Prostate gland (tissue), 2 donors: Measurements from ENCODE around the gene TENT5A. TPM values are rescaled to one million over a fixed set of nuclear protein-coding genes. Genes with fewer than 3 reads are reported as not detected.

Experiments used
- DNase-seq: peaks from one replicate; pipeline ENCODE4 v3.0.0-alpha.2; 2019; ENCODE audit warnings: low spot score
- H3K27ac ChIP-seq, 2 donors: fragments of 200-600 bp; sonication (generic); 2 replicates each; pipeline ENCODE4 v1.5.1; 2017 to 2019
- H3K27me3 ChIP-seq: fragments of 200-600 bp; sonication (generic); replicated peaks from 2 replicates; pipeline ENCODE4 v1.5.1; 2019; ENCODE audit not compliant: insufficient read depth
- H3K36me3 ChIP-seq, 2 donors: fragments of 200-600 bp; sonication (generic); 1 replicate in 1 of 2; 2 replicates in 1 of 2; pipeline versions ENCODE4 v1.5.1 to v1.8.1; 2017 to 2019
- H3K4me1 ChIP-seq: fragments of 200-600 bp; sonication (generic); replicated peaks from 2 replicates; pipeline ENCODE4 v1.5.1; 2019
- H3K4me3 ChIP-seq, 2 donors: fragments of 200-600 bp; sonication (generic); 2 replicates each; pipeline ENCODE4 v1.5.1; 2017 to 2019
- H3K9me3 ChIP-seq: fragments of 200-600 bp; sonication (generic); 2 replicates; pipeline ENCODE4 v1.5.1; 2017
- POLR2A ChIP-seq: fragments of 450-650 bp; IDR thresholded peaks from one replicate; pipeline ENCODE4 v1.6.1; 2016; ENCODE audit warnings: antibody characterized with exemption, mild to moderate bottlenecking
- POLR2AphosphoS5 ChIP-seq: sonication (generic); formaldehyde crosslinking; IDR thresholded peaks from one replicate; pipeline ENCODE4 v1.6.1; 2017; ENCODE audit warnings: antibody characterized with exemption
- WGBS: methylation state at CpG from one replicate; pipeline ENCODE4 v1.1.5; 2018; 5-methylcytosine and 5-hydroxymethylcytosine counted together
- intact Hi-C: fragments of 100-400 bp; cut with DNase I; formaldehyde crosslinking; loops from one replicate; pipeline ENCODE4 v1.14.2; 2022
- total RNA-seq, 2 donors: library from RNA; depleted of rRNA; stranded (reverse); fragments of >200 nt; gene quantifications; one replicate each; pipeline ENCODE4 v1.1.0, GENCODE V29; 2016
- TF ChIP-seq, protein P1 (sequence below), 4 experiments: fragments of 200-600 bp in 2 of 4; fragments of 450-650 bp in 2 of 4; sonication (generic) in 2 of 4; IDR thresholded peaks; 1 replicate in 3 of 4; 2 replicates in 1 of 4; pipeline ENCODE4 v1.5.1; 2016 to 2019; ENCODE audit warnings: antibody characterized with exemption in 4 of 4, mild to moderate bottlenecking in 2 of 4, moderate library complexity in 2 of 4

TENT5A gene
- total RNA-seq, 2 donors from 2014 or later: 11.9 to 12.0 TPM

DNA sequence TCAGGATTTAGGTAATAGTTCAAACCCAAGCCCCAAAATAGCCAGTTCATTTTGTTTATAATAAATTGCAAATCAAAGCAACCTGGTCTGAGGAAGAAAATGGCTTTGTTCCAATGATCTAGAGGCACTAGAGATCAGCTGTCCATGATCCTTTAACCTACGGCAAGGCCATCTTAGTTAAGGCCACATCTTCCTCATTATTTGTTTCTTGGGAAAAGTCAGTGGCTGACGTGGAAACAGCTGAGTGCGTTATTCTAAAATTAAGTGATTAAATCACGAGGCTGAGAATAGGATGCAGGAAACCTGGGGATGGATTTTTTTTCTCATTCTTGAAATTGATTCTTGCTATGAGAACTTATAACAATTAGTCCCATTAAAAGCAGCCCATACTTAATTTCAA is 10.1 kb upstream of the TENT5A start:
- intact Hi-C loops: no loop called here
- H3K9me3 ChIP-seq: no peaks in the 10 kb centered on the region
- no peak overlapping the region for H3K27ac ChIP-seq
- no peaks in the 10 kb centered on the region for H3K4me1 ChIP-seq
- TF ChIP-seq POLR2AphosphoS5 (no peak), POLR2A (no peak)
- 85% methylated on average over 4 of the region's 4 CpGs for WGBS
- DNase-seq: no peak
- no peak overlapping the region for H3K4me3 ChIP-seq
- H3K27me3 ChIP-seq: no peaks in the 10 kb centered on the region
- H3K36me3 ChIP-seq: no peaks in the 10 kb centered on the region

DNA sequence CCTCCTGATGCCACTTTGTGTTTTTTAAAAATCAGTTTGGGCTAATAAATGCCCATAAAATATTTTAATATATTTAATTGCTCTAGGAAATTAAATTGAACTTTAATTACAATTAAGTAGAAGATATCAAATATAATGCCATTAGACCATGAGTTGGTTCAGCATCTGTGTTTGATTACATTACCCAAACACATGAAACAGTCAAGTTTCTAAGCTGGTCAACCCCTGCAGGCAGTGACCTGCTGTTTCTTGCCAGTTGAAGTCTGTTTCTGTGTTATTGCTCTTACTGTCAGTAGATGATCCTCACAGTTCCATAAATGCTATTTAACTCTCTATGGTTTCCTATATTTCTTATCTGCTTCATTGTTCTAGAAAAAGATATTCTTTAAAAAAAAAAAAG is 9.7 kb upstream of the TENT5A start:
- H3K27ac ChIP-seq: no peak overlapping the region
- intact Hi-C loops: no loop called here
- no peaks in the 10 kb centered on the region for H3K36me3 ChIP-seq
- no peaks in the 10 kb centered on the region for H3K4me1 ChIP-seq
- DNase-seq: no peak
- H3K27me3 ChIP-seq: no peaks in the 10 kb centered on the region
- TF ChIP-seq, protein P1, sequence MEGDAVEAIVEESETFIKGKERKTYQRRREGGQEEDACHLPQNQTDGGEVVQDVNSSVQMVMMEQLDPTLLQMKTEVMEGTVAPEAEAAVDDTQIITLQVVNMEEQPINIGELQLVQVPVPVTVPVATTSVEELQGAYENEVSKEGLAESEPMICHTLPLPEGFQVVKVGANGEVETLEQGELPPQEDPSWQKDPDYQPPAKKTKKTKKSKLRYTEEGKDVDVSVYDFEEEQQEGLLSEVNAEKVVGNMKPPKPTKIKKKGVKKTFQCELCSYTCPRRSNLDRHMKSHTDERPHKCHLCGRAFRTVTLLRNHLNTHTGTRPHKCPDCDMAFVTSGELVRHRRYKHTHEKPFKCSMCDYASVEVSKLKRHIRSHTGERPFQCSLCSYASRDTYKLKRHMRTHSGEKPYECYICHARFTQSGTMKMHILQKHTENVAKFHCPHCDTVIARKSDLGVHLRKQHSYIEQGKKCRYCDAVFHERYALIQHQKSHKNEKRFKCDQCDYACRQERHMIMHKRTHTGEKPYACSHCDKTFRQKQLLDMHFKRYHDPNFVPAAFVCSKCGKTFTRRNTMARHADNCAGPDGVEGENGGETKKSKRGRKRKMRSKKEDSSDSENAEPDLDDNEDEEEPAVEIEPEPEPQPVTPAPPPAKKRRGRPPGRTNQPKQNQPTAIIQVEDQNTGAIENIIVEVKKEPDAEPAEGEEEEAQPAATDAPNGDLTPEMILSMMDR (IDR thresholded peaks at IDR 0.05): no peak
- TF ChIP-seq POLR2AphosphoS5: no peak
- no peak for TF ChIP-seq POLR2A
- H3K4me3 ChIP-seq: no peak overlapping the region
- H3K9me3 ChIP-seq: no peaks in the 10 kb centered on the region

DNA sequence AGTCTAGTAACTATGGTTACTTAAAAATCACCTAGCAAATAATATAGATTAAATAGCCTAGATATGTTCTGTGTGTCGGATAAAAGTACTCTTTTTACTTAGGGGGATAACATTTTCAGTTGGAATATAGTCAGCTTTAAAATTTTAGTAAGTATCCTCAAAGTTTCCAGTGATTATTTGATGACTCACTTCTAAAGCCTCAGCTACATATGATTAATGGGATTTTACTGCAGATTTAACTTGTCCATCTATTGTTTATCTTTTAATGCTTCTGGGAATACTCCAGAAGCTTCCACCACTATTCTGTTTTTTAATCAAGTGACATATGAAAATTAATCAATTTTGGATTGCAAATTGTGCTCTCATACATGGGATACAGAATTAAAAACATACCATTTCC is 8.7 kb upstream of the TENT5A start:
- 72% methylated on average over 1 of the region's 1 CpG for WGBS
- Histone ChIP-seq H3K36me3 (no peaks in the 10 kb centered on the region), H3K27me3 (no peaks in the 10 kb centered on the region), H3K4me3 (no peak overlapping the region), H3K9me3 (no peaks in the 10 kb centered on the region), H3K4me1 (no peaks in the 10 kb centered on the region), H3K27ac (no peak overlapping the region)
- no peak for DNase-seq
- TF ChIP-seq POLR2A (no peak), POLR2AphosphoS5 (no peak)
- TF ChIP-seq, protein P1 (IDR thresholded peaks at IDR 0.05): no peak
- intact Hi-C loops: no loop called here

DNA sequence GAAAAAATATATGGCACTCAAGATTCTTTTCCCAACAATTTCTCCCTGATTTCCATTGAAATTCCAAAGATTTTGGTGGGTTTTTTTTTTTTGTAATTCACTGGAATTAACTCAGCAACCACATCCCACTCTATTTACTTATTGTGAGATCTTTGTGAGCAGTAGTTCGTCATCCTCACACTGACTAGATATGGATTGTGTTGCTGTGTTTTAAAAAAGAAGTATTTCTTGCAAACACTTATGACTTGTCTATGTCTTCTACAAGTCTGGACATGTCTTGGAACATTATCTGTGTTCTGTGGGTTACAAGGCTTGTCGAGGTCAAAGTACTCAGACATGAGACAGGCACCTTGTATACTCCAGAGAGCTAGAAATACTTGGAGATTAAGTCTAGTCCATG is 7.3 kb upstream of the TENT5A start:
- Histone ChIP-seq H3K4me3 (no peak overlapping the region), H3K27me3 (no peaks in the 10 kb centered on the region), H3K27ac (no peak overlapping the region), H3K9me3 (no peaks in the 10 kb centered on the region), H3K4me1 (no peaks in the 10 kb centered on the region), H3K36me3 (no peaks in the 10 kb centered on the region)
- intact Hi-C loops: loop anchor here (10.0 kb wide), 2 partner anchors 255 to 515 kb away; no protein-coding TSS in a partner anchor
- 59% methylated on average over 2 of the region's 2 CpGs for WGBS
- DNase-seq: no peak
- TF ChIP-seq, protein P1 (IDR thresholded peaks at IDR 0.05): no peak
- TF ChIP-seq POLR2A (no peak), POLR2AphosphoS5 (no peak)

DNA sequence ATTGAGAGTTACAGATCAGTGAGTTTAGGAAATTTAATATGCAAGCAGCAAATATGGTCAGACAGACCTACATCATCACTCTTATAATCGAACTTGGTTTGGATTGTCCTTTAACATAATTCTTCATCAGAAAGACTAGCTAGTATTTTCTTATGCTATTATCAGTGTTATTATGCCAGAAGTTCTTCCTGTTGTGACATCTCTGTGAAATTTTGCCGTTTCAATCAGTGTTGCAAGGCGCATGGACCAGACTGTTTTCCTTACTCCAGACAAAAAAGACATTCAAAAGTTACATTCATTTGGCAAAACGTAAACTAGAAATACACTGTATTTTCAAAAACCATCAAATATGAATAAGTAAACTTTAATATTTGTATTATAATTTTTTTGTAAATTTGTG is 5.7 kb upstream of the TENT5A start:
- TF ChIP-seq, protein P1 (IDR thresholded peaks at IDR 0.05): no peak
- TF ChIP-seq POLR2A (no peak), POLR2AphosphoS5 (no peak)
- Histone ChIP-seq H3K27me3 (no peaks in the 10 kb centered on the region), H3K27ac (no peak overlapping the region), H3K9me3 (no peaks in the 10 kb centered on the region), H3K4me1 (no peaks in the 10 kb centered on the region), H3K36me3 (no peaks in the 10 kb centered on the region), H3K4me3 (no peak overlapping the region)
- no peak for DNase-seq
- intact Hi-C loops: loop anchor here (10.0 kb wide), 2 partner anchors 257 to 513 kb away; no protein-coding TSS in a partner anchor
- 87% methylated on average over 4 of the region's 4 CpGs for WGBS
